ENCODE data around the gene GPSM3.
"Not testable (repeated sequence)": the region's sequence is repeated elsewhere in the genome, so short reads cannot be mapped to it uniquely, and the experiment has no call there.

GPSM3 gene

GRCh38 chr6:32202186-32202585, 9.7 kb upstream of the GPSM3 start:
- DNase-seq (ENCODE audit: low spot score): no peak

DNA sequence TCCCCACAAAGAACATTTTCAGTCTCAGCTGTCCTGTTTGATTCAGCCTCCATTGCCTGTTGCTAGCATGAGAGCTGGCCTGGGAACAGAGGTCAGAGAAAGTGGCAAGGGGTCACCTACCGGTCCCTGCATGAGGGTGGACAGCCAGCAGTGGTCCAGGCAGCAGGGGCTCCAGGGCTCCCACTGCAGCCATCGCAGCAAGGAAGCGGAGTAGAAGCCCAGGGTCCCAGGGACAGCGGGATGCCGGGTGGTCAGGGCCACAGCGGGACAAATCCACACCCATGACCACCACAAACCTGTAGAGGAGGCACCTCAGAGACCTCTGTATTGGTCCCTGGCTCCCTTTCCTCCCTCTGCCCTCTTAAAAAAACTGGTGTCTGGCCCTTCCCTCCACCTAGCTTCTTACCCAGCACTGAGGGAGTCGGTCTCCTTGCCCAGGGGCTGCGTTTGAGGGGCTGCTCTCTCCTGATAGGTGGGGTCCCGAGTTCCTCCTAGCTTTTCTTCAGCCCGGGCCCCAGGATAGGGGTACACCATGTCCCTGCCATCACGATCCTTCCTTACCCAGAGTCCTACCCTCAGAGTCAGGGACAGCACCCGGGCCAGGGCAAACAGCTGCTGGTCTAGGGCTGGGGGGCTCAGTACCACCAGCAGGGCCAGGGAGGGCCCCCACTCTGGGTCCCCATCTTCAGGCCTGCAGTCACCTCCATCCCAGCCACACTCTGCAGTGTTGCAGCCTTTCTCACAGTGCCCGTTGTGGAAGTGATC, 8.4 kb upstream of the GPSM3 start:
- no peak for DNase-seq (ENCODE audit: low spot score)

DNA sequence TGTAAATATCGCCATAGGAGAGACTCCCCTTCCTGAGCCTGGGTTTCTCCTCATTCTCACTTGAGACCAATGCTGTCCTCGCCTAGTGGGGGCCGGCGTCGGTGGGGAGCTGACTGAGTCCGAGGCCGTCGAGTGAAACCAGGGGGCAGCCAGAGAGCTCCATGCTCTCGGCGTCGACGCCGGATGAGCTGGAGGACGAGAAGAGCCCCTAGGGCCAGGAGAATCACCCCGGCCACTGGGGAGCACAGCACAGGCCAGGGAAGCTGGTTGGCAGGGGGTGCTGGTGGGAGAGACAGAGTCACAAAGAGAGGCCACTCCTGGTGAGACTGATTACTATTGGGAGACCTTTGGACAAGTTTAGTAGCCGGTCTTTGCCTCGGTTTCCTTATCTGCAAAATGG, 6.4 kb upstream of the GPSM3 start:
- no peak for DNase-seq (ENCODE audit: low spot score)

- DNase-seq (ENCODE audit: low spot score): no peak
These were observed 5.9 kb upstream of the GPSM3 start for GRCh38 chr6:32198345-32198696.

DNA sequence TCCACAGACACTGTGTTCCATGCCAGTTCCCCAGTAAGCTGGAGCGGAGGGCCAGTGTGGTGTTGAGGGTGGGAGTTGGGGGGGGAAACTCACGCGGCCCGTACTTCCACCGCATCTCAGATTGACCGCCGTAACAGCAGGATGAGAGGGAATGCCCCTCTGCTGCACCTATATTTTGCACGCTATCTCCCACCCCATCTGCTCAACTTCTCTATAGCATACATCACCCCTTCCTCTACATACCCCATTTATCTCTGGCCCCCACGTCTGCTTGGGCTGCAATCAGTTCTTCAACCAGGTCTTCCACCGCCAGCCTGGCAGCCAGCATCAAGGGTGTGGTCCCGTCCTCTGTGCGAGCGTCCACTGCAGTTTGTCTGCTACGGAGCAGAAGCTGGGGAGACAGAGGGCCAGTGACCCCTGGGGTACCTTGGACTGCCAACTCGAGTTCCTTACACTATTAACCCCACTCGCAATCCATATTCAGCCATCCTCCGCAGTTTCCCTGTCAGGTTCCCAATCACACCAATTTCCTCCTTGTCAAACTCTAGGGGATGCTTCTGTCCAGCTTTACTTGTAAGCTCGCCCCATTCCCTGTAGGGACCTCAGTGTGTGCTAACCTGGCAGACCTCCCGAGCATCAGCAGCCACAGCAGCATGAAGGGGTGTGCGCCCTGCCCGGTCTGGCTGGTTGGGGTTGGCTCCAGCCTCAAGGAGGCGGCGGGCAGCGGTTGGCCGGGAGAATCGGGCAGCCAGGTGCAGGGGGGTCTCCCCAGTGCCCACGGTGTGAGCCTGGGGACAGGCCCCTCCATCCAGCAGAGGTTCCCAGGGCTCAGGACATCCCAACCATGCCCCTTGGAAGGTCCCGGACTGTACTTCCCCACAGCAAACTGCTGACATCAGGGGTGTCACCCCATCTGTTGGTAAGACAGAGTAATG, 4.5 kb upstream of the GPSM3 start:
- peak; percentile 15 for DNase-seq (ENCODE audit: low spot score)

- peak; percentile 44 for DNase-seq (ENCODE audit: low spot score)
These were observed 3.6 kb upstream of the GPSM3 start for GRCh38 chr6:32195902-32196681.

GRCh38 chr6:32195652-32195901, 3.1 kb upstream of the GPSM3 start:
- DNase-seq (ENCODE audit: low spot score): peak; percentile 99

- DNase-seq (ENCODE audit: low spot score): peak; percentile 79
These were observed 2.6 kb upstream of the GPSM3 start for GRCh38 chr6:32194825-32195651.

GRCh38 chr6:32194388-32194787, 1.9 kb upstream of the GPSM3 start:
- DNase-seq (ENCODE audit: low spot score): no peak

DNA sequence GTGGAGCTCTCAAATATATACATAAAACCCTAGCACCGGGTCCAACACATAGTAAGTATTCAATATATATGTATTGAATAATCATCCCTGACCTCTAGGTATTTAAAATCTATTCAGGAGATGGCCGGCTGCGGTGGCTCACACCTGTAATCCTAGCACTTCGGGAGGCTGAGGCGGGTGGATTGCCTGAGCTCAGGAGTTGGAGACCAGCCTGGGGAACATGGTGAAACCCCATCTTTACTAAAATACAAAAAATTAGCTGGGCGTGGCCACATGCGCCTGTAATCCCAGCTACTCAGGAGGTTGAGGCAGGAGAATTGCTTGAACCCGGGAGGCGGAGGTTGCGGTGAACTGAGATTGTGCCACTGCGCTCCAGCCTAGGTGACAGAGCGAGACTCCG, 653 bp upstream of the GPSM3 start:
- DNase-seq (ENCODE audit: low spot score): not testable (repeated sequence)

DNA sequence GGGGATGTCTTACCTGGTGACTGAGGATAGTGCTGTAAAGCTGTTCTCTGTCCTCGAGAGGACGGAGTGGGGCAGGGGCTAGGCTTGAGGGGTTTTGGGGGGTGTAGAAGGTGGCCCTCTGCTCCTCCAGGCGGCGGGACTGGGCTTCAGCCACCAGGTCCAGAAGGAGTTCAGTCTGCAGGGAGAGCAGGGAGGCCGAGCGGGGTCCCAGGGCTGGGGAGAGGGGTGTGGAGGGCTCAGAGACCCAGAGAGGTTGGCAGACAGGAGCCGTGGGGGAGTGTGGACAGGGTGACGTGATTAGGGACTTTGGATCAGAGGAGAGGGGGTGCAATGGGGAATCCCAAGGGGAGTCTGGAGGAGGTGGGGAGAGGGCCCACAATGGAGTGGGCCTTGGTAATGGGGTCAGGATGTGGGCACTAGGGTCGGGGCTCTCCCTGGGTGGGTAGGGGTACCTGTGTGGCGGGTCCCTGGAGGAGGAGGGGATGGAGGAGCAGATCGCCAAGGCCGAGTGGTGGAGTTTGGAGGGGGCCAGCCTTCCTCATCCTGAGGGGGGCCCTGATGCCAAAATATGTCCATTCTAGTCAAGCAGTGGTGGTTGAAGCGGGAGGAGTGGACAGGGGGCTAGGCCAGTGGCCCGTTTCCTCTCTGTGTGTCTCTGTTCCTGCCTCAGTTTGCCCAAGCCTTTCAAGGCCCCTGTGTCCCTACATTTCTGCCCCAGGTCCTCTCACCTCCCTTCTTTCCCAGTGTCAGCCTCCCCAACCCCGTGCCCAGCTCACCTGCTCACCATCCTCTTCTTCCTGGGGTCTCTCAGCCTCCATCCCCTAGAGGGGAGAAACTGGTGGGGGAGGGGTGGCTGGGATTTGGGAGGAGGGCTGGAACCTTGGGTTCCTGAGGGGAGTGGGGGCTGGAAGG, 491 bp downstream of the GPSM3 start:
- no peak for DNase-seq (ENCODE audit: low spot score)

DNA sequence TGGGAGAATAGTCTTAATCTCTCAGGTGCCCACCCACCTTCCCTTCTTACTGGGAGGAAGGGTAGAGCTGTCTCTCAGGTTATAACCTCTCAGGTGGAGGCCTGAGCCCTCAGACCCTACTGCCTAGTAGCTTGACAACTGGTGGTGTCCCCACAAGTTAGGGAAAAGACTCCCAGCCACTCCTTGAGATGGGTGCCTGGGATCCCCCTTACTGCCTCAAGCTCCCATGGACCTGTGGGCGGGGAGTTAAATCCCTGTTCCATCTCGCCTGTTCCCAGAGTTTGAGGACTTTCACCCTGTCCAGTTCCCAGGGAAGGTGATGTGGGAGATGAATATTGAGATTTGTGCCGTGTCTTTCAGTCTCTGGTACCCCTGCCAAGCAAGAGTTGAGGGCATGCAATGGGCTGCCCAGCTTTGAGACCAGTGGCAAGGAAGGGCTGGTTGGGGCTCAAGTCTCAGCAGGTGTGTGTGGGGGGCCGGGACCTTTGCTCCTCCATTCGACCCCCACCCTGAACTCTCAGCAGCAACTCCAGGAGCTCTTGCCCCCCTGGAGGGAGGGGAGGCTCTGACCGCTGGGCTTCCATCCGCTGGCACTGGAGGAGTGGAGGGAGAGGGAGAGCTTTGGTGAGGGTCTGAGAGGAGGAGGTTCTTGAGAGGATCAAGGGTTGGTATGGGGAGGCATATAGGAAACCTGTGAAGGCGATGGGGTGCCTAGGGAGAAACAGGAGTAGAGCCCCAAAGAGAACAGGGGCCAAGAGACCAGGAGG, 1.3 kb downstream of the GPSM3 start:
- DNase-seq (ENCODE audit: low spot score): peak; percentile 33

DNA sequence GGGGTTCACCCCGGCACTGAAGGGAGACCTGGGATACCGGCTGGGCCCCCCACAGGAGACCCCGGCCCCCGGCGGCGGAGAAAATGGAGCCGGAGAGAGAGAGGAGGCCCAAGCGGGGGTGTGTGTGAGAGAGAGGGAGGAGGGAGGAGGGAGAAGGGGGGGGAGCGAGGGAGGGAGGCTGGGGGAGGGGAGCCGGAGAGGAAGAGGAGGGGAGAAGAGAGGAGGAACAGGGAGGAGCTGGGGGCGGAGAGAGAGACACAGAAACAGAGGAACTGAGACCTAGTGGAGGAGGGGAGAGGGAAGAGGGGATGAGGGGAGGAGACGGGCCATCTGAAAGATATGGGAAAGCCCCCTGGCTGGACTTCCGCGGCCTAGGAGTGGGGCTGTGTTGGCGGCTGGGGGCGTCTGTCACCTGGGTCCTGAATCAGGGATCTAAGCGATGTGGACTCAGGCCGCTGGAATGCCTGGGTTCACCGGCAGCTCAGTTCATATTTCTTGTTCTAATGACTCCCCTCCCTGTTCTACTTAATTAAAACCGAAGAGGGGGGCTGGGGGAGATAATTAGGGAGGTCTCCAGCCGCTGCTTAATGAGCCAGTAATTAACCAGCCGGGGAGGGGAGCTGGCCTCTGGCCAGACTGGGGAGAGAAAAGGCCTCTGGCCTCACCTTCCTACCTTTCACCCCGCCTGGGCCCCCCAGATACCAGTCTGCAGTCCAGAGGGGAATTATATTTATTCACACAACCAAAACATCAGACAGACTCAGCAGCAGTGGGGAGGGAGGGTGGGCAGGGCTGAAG, 2.2 kb downstream of the GPSM3 start, which contains the start of gene PBX2:
TSS of gene PBX2 (minus strand) at position 149 of the 798 bp plus-strand sequence. CDS start 287 bp downstream, outside the sequence.
- peak; percentile 80 for DNase-seq (ENCODE audit: low spot score)

GRCh38 chr6:32189742-32190053, 2.7 kb downstream of the GPSM3 start:
- peak; percentile 50 for DNase-seq (ENCODE audit: low spot score)

GRCh38 chr6:32189069-32189741, 3.2 kb downstream of the GPSM3 start:
- peak; percentile 34 for DNase-seq (ENCODE audit: low spot score)

- DNase-seq (ENCODE audit: low spot score): peak; percentile 13
These were observed 3.9 kb downstream of the GPSM3 start for GRCh38 chr6:32188381-32189068.

DNA sequence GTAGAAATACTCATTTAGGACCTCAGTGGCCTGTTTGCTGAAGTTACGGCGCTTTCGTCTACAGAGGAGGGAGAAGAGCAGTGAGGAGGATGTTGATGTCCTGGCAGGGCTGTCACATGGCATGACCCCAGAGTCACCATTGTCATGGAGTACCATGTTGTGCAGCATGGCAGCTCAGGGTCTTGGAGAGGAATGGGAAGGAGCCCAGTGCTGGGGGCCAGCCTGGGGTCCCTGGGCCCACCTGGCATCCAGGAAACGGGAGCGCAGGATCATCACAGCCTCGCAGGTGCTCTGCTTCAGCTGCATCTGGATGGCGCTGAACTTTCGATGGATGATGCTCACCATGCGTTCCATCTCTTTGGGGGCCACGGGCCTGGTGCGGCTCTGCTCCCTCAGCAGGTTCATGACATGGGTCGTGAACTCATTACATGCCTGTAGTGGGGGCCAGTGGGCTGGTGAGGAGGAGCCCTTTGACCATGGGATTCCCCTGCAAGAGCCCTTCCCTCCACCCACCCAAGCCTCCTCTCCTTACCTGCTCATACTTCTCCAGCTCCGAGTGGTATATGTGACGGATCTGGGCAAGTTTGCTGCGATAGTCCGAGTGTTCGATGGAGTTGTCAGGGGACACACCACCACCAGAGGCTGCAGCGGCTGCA, 4.6 kb downstream of the GPSM3 start:
- peak; percentile 11 for DNase-seq (ENCODE audit: low spot score)
